AG09319 (cell line): ENCODE data around the gene PFN1.

Experiments
- DNase-seq: peaks from one replicate; pipeline ENCODE4 v3.0.0-alpha.2; 2010; ENCODE audit warnings: low read depth; ENCODE audit errors: extremely low read depth
- TF ChIP-seq, protein P1 (sequence below): IDR thresholded peaks from 2 replicates; pipeline ENCODE4 v1.5.1; 2011; ENCODE audit warnings: low read depth, mild to moderate bottlenecking, inconsistent platforms, low read length, moderate library complexity

The PFN1 gene

DNA sequence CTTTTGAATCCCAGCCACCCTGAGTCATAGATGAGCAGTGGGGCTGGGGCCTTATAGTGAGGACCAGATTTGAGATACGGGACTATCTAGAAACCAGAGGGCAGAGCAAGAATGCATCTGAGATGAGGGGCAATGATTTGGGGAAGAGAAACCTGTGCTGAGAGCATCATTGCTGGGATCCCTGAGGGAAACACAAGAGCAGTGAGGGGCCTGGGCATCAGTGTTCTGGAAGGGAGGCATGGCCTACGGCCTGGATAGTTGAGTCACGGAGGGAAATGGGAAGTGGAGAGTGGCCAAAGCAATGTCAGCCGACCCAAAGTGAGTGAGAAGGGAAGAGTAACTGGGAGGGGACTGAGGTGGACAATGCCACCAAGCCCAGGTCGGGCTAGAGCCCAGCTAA, 34.0 kb upstream of the PFN1 start:
- TF ChIP-seq, protein P1, sequence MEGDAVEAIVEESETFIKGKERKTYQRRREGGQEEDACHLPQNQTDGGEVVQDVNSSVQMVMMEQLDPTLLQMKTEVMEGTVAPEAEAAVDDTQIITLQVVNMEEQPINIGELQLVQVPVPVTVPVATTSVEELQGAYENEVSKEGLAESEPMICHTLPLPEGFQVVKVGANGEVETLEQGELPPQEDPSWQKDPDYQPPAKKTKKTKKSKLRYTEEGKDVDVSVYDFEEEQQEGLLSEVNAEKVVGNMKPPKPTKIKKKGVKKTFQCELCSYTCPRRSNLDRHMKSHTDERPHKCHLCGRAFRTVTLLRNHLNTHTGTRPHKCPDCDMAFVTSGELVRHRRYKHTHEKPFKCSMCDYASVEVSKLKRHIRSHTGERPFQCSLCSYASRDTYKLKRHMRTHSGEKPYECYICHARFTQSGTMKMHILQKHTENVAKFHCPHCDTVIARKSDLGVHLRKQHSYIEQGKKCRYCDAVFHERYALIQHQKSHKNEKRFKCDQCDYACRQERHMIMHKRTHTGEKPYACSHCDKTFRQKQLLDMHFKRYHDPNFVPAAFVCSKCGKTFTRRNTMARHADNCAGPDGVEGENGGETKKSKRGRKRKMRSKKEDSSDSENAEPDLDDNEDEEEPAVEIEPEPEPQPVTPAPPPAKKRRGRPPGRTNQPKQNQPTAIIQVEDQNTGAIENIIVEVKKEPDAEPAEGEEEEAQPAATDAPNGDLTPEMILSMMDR = no peak
- no peak for DNase-seq

DNA sequence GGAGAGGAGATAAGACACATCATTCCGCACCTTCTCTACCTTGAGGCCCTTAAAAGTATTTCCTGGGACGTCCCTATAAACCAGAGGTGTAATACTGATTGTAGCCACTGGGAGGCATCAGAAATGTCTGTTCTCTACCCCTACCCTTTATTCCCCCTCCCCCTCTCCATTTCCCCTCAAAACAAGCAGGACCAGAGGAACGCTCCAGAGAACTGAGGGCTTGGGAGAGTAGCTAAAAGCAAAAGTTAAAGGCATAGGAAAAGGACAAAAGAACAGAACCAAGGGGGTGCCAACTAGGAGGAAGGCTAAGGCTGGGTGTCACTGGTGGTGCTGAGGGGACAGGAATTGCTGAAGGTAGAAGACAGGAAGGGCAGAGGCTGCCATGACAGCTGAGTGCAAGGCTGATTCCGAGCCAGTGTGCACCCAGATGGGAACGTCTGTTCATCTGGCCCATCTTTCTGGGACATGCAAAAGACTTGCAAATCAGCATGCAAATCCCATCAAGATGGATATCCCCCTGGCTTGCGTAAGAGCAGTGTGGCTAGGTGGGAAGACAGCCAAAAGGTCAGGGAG, 32.4 kb upstream of the PFN1 start:
- no peak for DNase-seq
- TF ChIP-seq, protein P1 = peak; percentile 62

DNA sequence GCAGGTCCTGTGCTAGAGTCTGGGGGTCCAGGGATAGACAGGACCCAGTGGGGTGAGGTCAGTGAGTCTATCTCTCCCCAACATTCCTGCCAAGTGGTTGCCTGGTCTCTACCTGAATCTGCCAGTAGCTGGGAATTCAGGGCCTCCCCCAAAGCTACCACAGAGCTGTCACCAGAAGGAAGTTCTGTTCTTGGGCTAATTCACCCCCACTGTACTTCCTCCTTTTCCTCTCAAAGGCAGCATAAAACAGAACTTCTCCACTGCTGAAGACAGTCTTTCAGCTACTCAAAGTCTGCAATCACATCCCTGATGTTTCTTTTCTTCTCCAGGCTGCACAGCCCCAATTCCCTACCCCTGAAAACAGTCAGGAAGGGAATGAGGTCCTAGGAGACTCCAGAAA, 30.4 kb upstream of the PFN1 start:
- DNase-seq = no peak
- TF ChIP-seq, protein P1 = no peak

DNA sequence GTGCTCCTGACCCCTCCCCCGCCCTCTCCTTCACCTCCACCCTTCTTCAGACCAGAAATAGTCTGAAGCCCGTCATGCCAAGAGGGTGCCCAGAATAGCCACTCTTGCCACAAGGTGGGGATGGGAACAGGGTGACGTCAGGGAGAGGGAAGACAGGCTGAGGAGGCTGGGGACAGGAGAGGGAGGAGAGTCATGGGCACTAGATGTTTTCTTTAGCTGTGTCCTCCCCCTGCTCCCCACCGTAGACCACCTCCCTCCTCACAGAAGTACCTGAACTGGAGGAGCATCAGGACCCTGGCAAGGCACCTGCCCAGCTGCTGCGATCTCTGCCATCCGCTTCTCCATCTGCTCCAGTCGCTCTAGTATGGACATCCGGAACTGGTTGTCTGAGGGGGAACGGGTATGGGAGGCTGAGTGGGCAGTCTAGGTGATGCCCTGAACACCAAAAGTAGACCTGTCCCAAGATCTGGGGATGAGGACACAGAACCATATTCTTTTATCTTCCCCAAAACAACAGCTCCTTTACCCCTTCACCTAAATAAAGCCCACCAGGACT, 25.9 kb upstream of the PFN1 start:
- DNase-seq = no peak
- TF ChIP-seq, protein P1 = no peak

DNA sequence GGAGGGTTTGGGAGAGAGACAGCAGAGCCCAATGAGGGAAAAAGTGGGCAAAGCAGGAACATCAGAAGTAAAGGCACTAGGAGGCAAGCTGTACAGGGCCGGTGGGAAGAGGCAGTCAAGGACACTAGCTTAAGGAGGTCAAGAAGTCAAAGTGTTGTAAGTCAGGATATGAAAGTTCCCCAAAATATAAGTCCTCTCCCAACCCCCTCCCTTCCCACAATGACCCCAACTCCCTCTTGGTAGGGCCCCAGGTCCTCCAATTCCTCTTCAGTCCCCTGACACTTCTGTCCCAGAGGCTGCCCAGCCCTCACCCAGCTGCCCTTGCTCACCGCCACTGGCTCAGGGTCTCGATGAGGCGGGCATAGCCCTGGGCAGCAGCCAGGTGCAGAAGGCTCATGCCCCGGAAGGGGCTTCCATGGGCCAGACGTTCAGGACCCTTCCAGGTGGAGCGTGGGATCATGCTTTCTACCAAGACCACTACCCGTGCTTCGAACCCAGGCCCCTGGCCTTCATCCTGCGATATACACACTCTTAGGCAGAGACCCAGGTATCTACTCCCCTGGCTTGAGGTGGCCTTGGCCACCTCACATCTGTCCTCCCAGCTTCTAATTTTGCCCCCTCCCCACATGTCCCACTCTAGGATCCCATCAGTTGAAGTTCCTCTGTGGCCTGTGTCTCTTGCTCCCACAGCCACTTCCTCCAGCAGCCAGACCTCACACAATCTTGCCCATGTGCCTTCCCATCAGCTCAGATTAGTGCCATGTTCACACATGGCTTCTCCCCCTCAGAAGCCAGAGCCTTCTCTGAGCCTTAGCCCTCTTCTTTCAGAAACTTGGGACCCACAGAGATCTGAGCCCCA, 25.2 kb upstream of the PFN1 start:
- TF ChIP-seq, protein P1 = no peak

DNA sequence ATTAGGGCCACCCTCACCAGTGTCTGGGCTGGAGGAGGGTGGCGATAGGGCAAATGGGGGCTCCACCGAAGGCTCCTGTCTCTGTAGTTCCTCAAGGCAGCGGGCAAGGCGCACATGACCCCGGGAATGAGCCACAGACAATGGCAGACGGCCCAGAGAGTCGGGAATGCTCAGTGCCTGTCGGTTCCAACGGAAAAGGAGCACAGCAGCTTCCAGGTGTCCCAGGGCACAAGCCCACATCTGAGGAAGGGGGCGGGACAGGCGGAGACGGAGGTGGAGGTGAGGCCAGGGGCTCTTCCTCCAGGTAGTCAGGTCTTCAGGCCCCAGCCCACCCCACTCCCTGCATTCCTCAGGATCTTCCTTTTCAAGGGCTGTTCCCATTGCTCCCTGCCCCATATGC, 24.4 kb upstream of the PFN1 start:
- TF ChIP-seq, protein P1 = no peak
- DNase-seq = no peak

More for the DNA sequence above, 25.2 kb upstream of the PFN1 start:
- DNase-seq = no peak

DNA sequence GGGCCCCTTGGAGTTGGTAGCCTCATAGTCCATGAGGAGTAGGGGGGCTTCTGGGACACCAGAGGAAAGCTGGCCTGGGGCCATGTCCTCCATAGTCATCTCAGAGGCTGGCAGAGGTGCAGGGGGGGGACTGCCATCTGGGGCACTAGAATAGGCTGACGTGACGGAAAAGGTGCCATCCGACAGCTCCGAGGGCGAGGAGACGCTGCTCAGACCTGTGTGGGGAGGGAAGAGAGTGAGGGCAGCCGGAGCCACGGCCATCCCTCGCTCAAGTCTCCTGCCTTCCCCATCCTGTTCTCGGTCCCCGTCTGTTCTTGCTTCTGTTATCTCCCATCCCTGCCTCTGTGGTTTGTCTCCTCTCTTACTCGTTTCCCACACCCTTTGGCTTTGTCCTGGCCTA, 24.0 kb upstream of the PFN1 start:
- DNase-seq = no peak
- TF ChIP-seq, protein P1 = no peak
